K562 (cell line): Measurements from ENCODE around the gene COG6. TPM values are rescaled to one million over a fixed set of nuclear protein-coding genes. Genes with fewer than 3 reads are reported as not detected.

ENCODE experiments used
- ATAC-seq: fragments of 200-7000 bp; cut with Tn5 transposase; 3 replicates; pipeline ENCODE4 v1.9.1; 2020; ENCODE audit warnings: moderate library complexity
- BruUV-seq: library from RNA; stranded (reverse); fragments of 400-500 nt; replicated peaks from 2 replicates; lab custom pipeline; 2021; lab: Mats Ljungman, UMichigan
- CTCF ChIA-PET: fragments of 300-600 bp; formaldehyde crosslinking; extraction: SDS; loops from one replicate; lab custom pipeline; 2021; ENCODE audit warnings: low intra/inter-chr PET ratio; lab: Yijun Ruan, JAX
- POLR2A ChIA-PET: fragments of 300-600, 350-650 bp; sonication (Branson Sonifier 250); formaldehyde crosslinking; extraction: SDS; loops from one replicate; lab custom pipeline; 2021; ENCODE audit warnings: antibody characterized with exemption, inconsistent platforms; lab: Yijun Ruan, JAX
- DNase-seq, 4 experiments: peaks; one replicate each; pipeline versions ENCODE4 v3.0.0 to v3.0.0-alpha.2; 2011 to 2018; ENCODE audit warnings: low spot score in 3 of 4, mixed read lengths in 3 of 4; ENCODE audit errors: extremely low read depth in 1 of 4
- FAIRE-seq: peaks from 2 replicates; lab custom pipeline; 2011; peaks lifted over from hg19 to GRCh38; lab: Jason Lieb, UNC
- H2AFZ ChIP-seq: 2 replicates; pipeline ENCODE4 v1.6.0; 2011; ENCODE audit warnings: low read depth, low read length, control low read depth, inconsistent platforms
- H3K27ac ChIP-seq: fragments of 200-600 bp; 3 replicates; pipeline ENCODE4 v1.8.0; 2011; ENCODE audit warnings: low read depth, mild to moderate bottlenecking, control low read depth, inconsistent platforms, low read length, moderate library complexity, mixed read lengths; ENCODE audit errors: extremely low read depth
- H3K27me3 ChIP-seq, 2 experiments: fragments of 300-600 bp in 1 of 2; 2 replicates in 1 of 2; 3 replicates in 1 of 2; pipeline versions ENCODE4 v1.6.0 to v1.8.0; 2011; ENCODE audit warnings: inconsistent platforms in 2 of 2, low read length in 2 of 2, mild to moderate bottlenecking in 1 of 2, mixed read lengths in 1 of 2, moderate library complexity in 1 of 2; ENCODE audit not compliant: control insufficient read depth in 2 of 2, insufficient read depth in 2 of 2
- H3K36me3 ChIP-seq: fragments of 300-600 bp; 3 replicates; pipeline ENCODE4 v1.8.0; 2011; ENCODE audit warnings: mild to moderate bottlenecking, low read length, inconsistent platforms; ENCODE audit not compliant: control insufficient read depth, insufficient read depth
- H3K4me1 ChIP-seq, 2 experiments: fragments of 200-600 bp in 1 of 2; replicated peaks in 1 of 2; 2 replicates in 1 of 2; 3 replicates in 1 of 2; pipeline versions ENCODE4 v1.5.1 to v1.8.0; 2011; ENCODE audit warnings: inconsistent platforms in 2 of 2, low read length in 2 of 2, mild to moderate bottlenecking in 1 of 2, mixed read lengths in 1 of 2, moderate library complexity in 1 of 2; ENCODE audit not compliant: control insufficient read depth in 2 of 2, insufficient read depth in 2 of 2
- H3K4me2 ChIP-seq: 2 replicates; pipeline ENCODE4 v1.6.1; 2011; ENCODE audit warnings: low read length, control low read depth, inconsistent platforms, mixed read lengths; ENCODE audit not compliant: insufficient read depth
- H3K4me3 ChIP-seq: fragments of 200-600 bp; sonication (generic), shearing (Covaris generic); 2 replicates; pipeline ENCODE4 v1.5.1; 2016; ENCODE audit warnings: control low read depth, inconsistent platforms
- H3K79me2 ChIP-seq: fragments of 200-600 bp; 3 replicates; pipeline ENCODE4 v1.8.0; 2011; ENCODE audit warnings: low read length, inconsistent platforms; ENCODE audit not compliant: control insufficient read depth, insufficient read depth
- H3K9ac ChIP-seq, 2 experiments: 2 replicates each; pipeline versions ENCODE4 v1.6.0 to v1.6.1; 2011; ENCODE audit warnings: low read depth in 2 of 2, low read length in 2 of 2, control low read depth in 1 of 2, inconsistent platforms in 1 of 2, mild to moderate bottlenecking in 1 of 2, mixed read lengths in 1 of 2; ENCODE audit not compliant: insufficient read depth in 1 of 2
- H3K9me1 ChIP-seq: one replicate; pipeline ENCODE4 v1.6.0; 2011; ENCODE audit warnings: inconsistent platforms, mild to moderate bottlenecking, low read length, moderate library complexity; ENCODE audit not compliant: control insufficient read depth, insufficient read depth
- H3K9me3 ChIP-seq: replicated peaks from 2 replicates; pipeline ENCODE4 v1.5.1; 2011; ENCODE audit warnings: low read depth, low read length, inconsistent platforms; ENCODE audit not compliant: control insufficient read depth, insufficient read depth
- H4K20me1 ChIP-seq: replicated peaks from 2 replicates; pipeline ENCODE4 v1.6.1; 2011; ENCODE audit warnings: low read length, inconsistent platforms, mixed read lengths; ENCODE audit not compliant: control insufficient read depth, insufficient read depth
- HNRNPK ChIP-seq: fragments of 200-400 bp; formaldehyde crosslinking; IDR thresholded peaks from one replicate; pipeline ENCODE4 v1.6.1; 2018; ENCODE audit warnings: mild to moderate bottlenecking, low read depth, low read length; ENCODE audit not compliant: poor library complexity, severe bottlenecking
- MAFG ChIP-seq: fragments of 450-650 bp; conservative IDR thresholded peaks from 2 replicates; pipeline ENCODE4 v1.6.1; 2016; ENCODE audit warnings: missing genetic modification characterization, missing compliant biosample characterization
- WGBS: fragments of 100-300 bp; shearing (Covaris generic); methylation state at CpG from one replicate; pipeline ENCODE4 v1.1.6; 2016; ENCODE audit warnings: low coverage, mixed read lengths; ENCODE audit not compliant: insufficient coverage; ENCODE audit errors: missing lambda C conversion rate; 5-methylcytosine and 5-hydroxymethylcytosine counted together
- in situ Hi-C: fragments of 300-500 bp; cut with MboI; formaldehyde crosslinking; loops from 4 replicates; pipeline ENCODE4 v1.15.0; 2018; ENCODE audit warnings: inconsistent platforms, mixed read lengths
- intact Hi-C: fragments of 100-400 bp; cut with micrococcal nuclease; formaldehyde crosslinking; loops from 2 replicates; pipeline ENCODE4 v1.14.2; 2022
- polyA plus RNA-seq, 8 experiments: library from polyadenylated mRNA; depleted of rRNA in 4 of 8; stranded (reverse) in 5 of 8; unstranded in 3 of 8; fragments of >200 nt; fragmentation: Nextera tagmentation in 2 of 8; fragmentation: Illumina TruSeq in 1 of 8; extraction: Ambion mirVana in 2 of 8; extraction: Trizol in 1 of 8; gene quantifications; 2 replicates each; pipeline versions ENCODE4 v1.2.1 to v1.2.3, GENCODE V29; 2011 to 2014; ENCODE audit warnings: inconsistent platforms in 1 of 8, missing spikeins in 1 of 8
- total RNA-seq, 7 experiments: library from RNA; depleted of rRNA in 6 of 7; stranded (reverse); fragments of >200 nt in 6 of 7; fragmentation: Illumina TruSeq in 2 of 7; extraction: Trizol in 2 of 7; gene quantifications; 2 replicates each; pipeline versions ENCODE4 v1.2.1 to v1.2.3, GENCODE V29; 2011 to 2021; ENCODE audit warnings: low replicate concordance in 1 of 7

COG6 gene
- total and polyA plus RNA-seq, 9 of the 15 experiments (the other 6 are each of a cell fraction or from before 2014, with no cell fraction given): 2.6 to 20.9 (median 9.6) TPM

DNA sequence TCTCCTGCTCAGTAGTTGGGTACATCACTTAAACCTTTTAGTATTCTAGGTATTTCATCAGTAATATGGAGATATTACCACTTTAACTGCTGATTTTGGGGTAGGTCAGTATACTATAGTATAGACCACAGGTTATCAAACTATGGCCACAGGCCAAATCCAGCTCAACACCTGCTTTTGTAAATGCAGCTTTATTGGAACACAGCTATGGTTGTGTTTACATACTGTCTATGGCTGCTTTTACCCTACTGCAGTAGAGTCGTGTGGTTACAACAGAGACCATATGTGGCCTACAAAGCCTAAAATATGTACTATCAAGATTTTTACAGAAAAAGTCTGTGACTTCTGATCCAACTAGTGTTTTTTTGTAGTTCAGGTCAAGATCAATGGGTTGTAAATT is 10.3 kb downstream of the COG6 start:
- in situ Hi-C loops: no loop called here
- no peak overlapping the region for H3K4me2 ChIP-seq
- no peaks in the 10 kb centered on the region for H4K20me1 ChIP-seq
- POLR2A ChIA-PET: no interaction called here
- no peaks in the 10 kb centered on the region for H3K27me3 ChIP-seq
- H3K4me1 ChIP-seq: no peaks in the 10 kb centered on the region
- H3K36me3 ChIP-seq: peaks cover 15% of the 10 kb centered on the region; the same call in 2 of the 3 replicates
- ATAC-seq (no peak), FAIRE-seq (no peak), DNase-seq (no peak)
- H3K4me3 ChIP-seq: no peak overlapping the region
- intact Hi-C loops: no loop called here
- CTCF ChIA-PET: no interaction called here
- no TSS peak for BruUV-seq
- no peak overlapping the region for H2AFZ ChIP-seq
- H3K9me1 ChIP-seq: no peaks in the 10 kb centered on the region
- 25% methylated on average over 1 of the region's 1 CpG for WGBS
- TF ChIP-seq MAFG (tag): no peak
- H3K27ac ChIP-seq: no peak overlapping the region
- H3K9me3 ChIP-seq: no peaks in the 10 kb centered on the region
- H3K79me2 ChIP-seq: no peaks in the 10 kb centered on the region
- H3K9ac ChIP-seq: no peak overlapping the region

DNA sequence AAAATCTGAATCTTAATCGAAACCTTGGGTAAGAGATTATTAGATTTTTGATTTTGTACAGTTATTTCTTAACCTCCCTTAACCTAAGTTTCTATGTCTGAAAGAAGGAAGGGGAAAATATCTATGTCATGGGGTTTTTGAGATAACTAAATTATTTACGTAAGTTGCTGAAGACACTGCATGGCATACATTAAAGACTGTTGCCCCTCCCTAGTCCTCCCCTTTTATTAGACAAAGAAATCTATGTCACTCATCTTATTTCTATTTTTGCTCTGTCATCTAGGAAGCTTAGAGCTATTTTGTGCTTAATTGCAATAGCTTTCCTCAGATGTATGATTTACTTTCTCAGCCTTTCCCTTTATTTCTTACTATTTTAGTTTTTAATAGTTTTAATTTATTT is 15.0 kb downstream of the COG6 start:
- H3K9ac ChIP-seq: no peak overlapping the region
- POLR2A ChIA-PET: no interaction called here
- no peak overlapping the region for H3K4me3 ChIP-seq
- 0 out of 3 replicates have a peak, but pooled peaks cover 2% of the 10 kb centered on the region for H3K36me3 ChIP-seq
- no peaks in the 10 kb centered on the region for H4K20me1 ChIP-seq
- FAIRE-seq: no peak
- in situ Hi-C loops: no loop called here
- no peak overlapping the region for H3K4me2 ChIP-seq
- WGBS: 63% methylated on average over 1 of the region's 2 CpGs
- no peaks in the 10 kb centered on the region for H3K79me2 ChIP-seq
- DNase-seq: no peak
- no peaks in the 10 kb centered on the region for H3K4me1 ChIP-seq
- intact Hi-C loops: no loop called here
- no peak for ATAC-seq
- no peaks in the 10 kb centered on the region for H3K9me1 ChIP-seq
- H3K27ac ChIP-seq: no peak overlapping the region
- CTCF ChIA-PET: no interaction called here
- no peak for TF ChIP-seq HNRNPK
- no peak overlapping the region for H2AFZ ChIP-seq
- no peaks in the 10 kb centered on the region for H3K9me3 ChIP-seq
- H3K27me3 ChIP-seq: no peaks in the 10 kb centered on the region
- BruUV-seq: no TSS peak
